Measurements from ENCODE around the gene NME8.

NME8 gene

DNA sequence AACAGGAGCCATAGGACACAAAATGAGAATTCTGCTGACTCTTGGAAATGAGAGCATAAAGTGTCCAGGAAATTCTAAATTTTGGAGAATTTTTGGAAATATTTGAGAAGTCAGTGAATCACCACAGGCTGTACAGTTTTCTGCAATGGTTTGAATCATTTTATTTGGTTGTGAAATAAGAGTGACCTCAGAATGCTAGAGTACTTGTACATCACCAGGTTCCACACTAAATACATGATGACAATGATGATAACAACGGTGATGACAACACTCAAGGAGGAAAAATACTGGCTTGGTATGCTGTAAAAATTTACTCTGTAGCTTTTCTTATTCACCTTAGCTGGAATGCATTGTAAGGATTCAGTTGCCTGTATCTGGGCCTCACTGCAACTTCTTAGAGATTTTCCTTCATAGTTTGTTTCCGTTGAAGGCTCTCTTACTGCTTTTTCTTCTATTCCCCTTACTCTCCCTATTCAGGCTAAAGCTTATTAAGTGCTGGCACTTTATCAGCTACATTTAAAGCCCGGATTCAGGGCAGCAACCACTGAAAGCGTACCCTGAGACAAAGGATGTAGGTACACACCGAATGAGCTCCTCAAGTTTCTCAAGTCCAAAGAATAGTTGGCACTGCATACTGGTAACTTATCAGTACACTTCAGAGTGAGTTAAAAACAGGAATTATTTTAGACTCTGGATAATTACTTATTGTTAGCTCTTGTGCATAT, 30.2 kb upstream of the NME8 start:
- DNase-seq (ENCODE audit: low read depth) = no peak
- TF ChIP-seq, protein P1, sequence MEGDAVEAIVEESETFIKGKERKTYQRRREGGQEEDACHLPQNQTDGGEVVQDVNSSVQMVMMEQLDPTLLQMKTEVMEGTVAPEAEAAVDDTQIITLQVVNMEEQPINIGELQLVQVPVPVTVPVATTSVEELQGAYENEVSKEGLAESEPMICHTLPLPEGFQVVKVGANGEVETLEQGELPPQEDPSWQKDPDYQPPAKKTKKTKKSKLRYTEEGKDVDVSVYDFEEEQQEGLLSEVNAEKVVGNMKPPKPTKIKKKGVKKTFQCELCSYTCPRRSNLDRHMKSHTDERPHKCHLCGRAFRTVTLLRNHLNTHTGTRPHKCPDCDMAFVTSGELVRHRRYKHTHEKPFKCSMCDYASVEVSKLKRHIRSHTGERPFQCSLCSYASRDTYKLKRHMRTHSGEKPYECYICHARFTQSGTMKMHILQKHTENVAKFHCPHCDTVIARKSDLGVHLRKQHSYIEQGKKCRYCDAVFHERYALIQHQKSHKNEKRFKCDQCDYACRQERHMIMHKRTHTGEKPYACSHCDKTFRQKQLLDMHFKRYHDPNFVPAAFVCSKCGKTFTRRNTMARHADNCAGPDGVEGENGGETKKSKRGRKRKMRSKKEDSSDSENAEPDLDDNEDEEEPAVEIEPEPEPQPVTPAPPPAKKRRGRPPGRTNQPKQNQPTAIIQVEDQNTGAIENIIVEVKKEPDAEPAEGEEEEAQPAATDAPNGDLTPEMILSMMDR (conservative IDR thresholded peaks at IDR 0.05; ENCODE audit: low read depth, low read length) = no peak
- H3K4me3 ChIP-seq (ENCODE audit: low read depth, low read length) = no peak overlapping the region

DNA sequence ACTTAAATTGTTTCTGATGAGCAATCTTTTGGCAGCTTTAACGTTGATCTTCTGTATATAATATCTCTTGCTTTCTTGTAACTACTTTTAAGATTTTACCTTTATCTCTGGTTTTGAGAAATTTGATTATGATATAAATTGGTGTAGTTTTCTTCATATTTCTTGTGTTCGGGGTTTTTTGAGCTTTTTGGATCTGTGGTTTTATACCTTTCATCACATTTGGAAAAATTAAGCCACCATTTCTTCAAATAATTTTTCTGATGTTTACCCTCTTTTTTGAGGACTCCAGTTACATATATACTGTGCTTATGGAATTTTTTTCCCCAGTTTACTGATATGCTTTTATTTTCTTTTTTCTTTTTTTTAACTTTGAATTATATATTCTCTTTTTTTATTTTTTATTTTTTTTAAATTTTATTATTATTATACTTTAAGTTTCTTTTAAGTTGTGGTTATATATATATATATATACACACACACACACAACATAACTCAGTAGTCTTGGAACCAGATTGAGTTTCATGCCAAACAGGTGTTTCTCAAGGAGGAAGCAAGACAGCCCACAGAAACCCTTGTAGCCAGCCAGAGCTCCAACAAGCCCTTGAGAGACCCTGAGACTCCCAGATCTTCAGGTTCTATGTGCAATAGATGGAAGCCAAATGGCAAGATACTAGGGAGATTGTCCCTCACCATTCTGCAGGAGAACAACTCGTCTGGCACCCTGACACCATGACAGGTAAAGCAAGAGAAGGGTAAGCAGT, 27.5 kb upstream of the NME8 start:
- no peak overlapping the region for H3K4me3 ChIP-seq (ENCODE audit: low read depth, low read length)
- TF ChIP-seq, protein P1 (conservative IDR thresholded peaks at IDR 0.05; ENCODE audit: low read depth, low read length) = no peak
- DNase-seq (ENCODE audit: low read depth) = no peak

DNA sequence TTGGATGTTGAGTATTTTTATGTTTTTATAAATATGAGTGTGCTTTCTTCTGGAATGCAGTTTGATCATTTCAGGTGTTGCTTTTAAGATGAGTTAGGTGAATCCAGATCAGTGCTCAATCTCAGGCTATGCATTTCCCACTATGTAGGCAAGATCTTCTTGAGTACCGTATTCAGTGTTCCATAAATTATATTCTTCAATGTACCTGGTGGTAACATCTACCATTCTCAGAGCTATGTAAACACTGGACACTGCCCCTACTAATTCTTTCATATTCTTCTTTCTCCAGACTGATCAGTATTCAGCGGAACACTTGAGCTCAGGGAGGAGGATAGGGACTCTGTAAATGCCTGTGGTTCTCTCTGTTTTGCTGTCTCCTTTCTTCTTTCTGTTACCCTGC, 25.5 kb upstream of the NME8 start:
- no peak overlapping the region for H3K4me3 ChIP-seq (ENCODE audit: low read depth, low read length)
- no peak for DNase-seq (ENCODE audit: low read depth)
- TF ChIP-seq, protein P1 (conservative IDR thresholded peaks at IDR 0.05; ENCODE audit: low read depth, low read length) = no peak

DNA sequence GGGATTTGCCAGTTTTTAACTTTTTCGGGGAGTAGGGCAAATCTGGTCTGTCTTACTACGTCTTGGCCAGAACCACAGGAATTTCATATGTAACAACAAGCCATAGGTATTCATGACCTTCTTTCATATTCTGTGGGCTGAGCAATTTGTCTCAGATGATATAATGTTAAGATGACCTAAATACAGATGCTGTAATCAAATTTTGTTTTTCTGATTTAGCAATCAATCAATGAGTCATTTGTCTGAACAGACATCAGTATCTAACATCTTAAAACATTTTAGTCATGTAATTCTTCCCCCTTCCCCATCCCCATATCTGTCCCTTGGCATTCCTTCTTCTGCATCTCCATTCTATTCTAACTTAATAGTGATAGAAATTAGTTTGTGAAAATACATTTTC, 24.8 kb upstream of the NME8 start:
- no peak for DNase-seq (ENCODE audit: low read depth)
- TF ChIP-seq, protein P1 (conservative IDR thresholded peaks at IDR 0.05; ENCODE audit: low read depth, low read length) = no peak
- H3K4me3 ChIP-seq (ENCODE audit: low read depth, low read length) = no peak overlapping the region

DNA sequence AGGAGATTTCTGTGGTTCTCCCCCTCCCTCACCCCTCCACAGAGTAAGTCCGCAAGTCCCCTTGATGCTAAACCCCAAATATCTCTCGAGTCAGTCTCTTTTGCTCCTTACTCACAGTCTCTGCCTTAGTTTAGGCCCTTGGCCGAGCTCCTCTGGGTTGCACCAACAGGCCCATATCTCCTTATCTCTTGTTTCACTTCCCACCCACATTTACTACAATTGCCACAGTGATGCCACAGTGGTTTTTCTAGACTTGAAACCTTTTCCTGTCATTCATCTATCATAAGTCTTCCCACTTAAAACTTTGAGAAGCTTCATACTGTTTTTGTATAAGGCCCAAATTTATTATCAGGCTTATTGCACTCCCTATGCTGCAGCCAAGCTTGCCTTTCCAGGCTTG, 23.4 kb upstream of the NME8 start:
- H3K4me3 ChIP-seq (ENCODE audit: low read depth, low read length) = no peak overlapping the region
- TF ChIP-seq, protein P1 (conservative IDR thresholded peaks at IDR 0.05; ENCODE audit: low read depth, low read length) = no peak
- no peak for DNase-seq (ENCODE audit: low read depth)

DNA sequence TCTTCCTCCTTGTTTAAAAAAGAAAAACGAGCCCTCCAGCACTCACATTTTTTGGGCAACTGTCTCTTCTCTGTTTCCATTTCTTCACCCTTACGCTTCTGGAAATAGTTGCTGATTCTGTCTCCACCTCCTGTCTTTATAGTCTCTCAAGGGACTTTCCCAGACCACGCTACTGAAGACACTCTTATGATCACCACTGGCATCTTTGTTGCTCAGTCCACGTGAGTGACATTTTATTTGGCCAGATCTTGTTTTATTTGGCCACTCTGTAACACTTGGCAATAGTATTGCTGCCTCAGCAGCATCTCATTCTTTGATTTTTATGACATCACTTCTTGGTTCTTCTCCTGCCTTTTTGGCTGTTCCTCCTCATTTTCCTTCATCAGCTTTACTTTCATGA, 21.6 kb upstream of the NME8 start:
- no peak overlapping the region for H3K4me3 ChIP-seq (ENCODE audit: low read depth, low read length)
- no peak for DNase-seq (ENCODE audit: low read depth)
- TF ChIP-seq, protein P1 (conservative IDR thresholded peaks at IDR 0.05; ENCODE audit: low read depth, low read length) = no peak

All from choroid plexus epithelial cell (primary cell).